WERI-Rb-1 (cell line): Measurements from ENCODE around the gene ACAD8.

Experiments
- DNase-seq: peaks from one replicate; pipeline ENCODE4 v3.0.0-alpha.2; 2020
- H3K27ac ChIP-seq: fragments of 250-450 bp; sonication (Bioruptor Pico); 2 replicates; pipeline ENCODE4 v1.5.1; 2020; ENCODE audit warnings: mild to moderate bottlenecking, moderate library complexity
- H3K27me3 ChIP-seq: fragments of 250-450 bp; sonication (Bioruptor Pico); 2 replicates; pipeline ENCODE4 v1.5.1; 2021; ENCODE audit warnings: mild to moderate bottlenecking, low read depth, moderate library complexity; ENCODE audit not compliant: insufficient read depth, severe bottlenecking
- H3K36me3 ChIP-seq: fragments of 250-450 bp; sonication (Bioruptor Pico); 2 replicates; pipeline ENCODE4 v1.5.1; 2020; ENCODE audit warnings: mild to moderate bottlenecking, moderate library complexity
- H3K4me3 ChIP-seq: 2 replicates; pipeline ENCODE4 v1.5.1; 2011; ENCODE audit warnings: low read depth, mild to moderate bottlenecking, control low read depth, low read length
- H3K9me3 ChIP-seq: fragments of 250-450 bp; sonication (Bioruptor Pico); 2 replicates; pipeline ENCODE4 v1.5.1; 2021; ENCODE audit warnings: mild to moderate bottlenecking, moderate library complexity; ENCODE audit not compliant: severe bottlenecking
- CTCF ChIP-seq: IDR thresholded peaks from 2 replicates; pipeline ENCODE4 v1.5.1; 2011; ENCODE audit warnings: low read depth, mild to moderate bottlenecking, control low read depth, inconsistent platforms, low read length

Gene ACAD8

DNA sequence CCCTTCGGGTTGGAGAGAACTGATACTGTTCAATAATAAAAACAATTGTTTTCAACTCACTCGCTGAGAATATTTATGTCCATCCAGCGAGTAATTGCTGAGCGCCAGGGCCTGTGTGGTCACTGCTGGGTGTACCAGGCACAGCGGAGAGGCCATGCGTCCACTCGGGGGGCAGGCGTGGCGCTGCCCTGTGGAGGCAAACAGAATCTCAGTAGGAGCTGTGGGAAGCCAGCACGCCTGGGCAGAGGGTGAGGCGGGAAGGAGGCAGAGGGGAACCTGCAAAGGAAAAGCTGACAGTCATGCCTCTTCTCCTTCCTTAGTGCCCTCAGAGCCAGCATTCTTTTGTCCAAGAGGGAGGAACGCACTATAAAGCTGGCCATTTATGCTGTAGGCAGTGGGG lies 34.2 kb downstream of the ACAD8 start:
- no peak overlapping the region for H3K27ac ChIP-seq
- DNase-seq, result no peak
- no peak for TF ChIP-seq CTCF
- no peak overlapping the region for H3K4me3 ChIP-seq
- no peaks in the 10 kb centered on the region for H3K36me3 ChIP-seq
- H3K27me3 ChIP-seq, result no peaks in the 10 kb centered on the region
- H3K9me3 ChIP-seq, result no peaks in the 10 kb centered on the region

- TF ChIP-seq CTCF, result no peak
- no peaks in the 10 kb centered on the region for H3K36me3 ChIP-seq
- no peak for DNase-seq
- no peak overlapping the region for H3K4me3 ChIP-seq
- H3K27me3 ChIP-seq, result no peaks in the 10 kb centered on the region
- H3K9me3 ChIP-seq, result no peaks in the 10 kb centered on the region
- H3K27ac ChIP-seq, result no peak overlapping the region
Observed at GRCh38 chr11:134288486-134288885, 35.1 kb downstream of the ACAD8 start.

- DNase-seq, result no peak
- H3K9me3 ChIP-seq, result no peaks in the 10 kb centered on the region
- H3K4me3 ChIP-seq, result no peak overlapping the region
- TF ChIP-seq CTCF, result no peak
- H3K27me3 ChIP-seq, result no peaks in the 10 kb centered on the region
- H3K36me3 ChIP-seq, result no peaks in the 10 kb centered on the region
- H3K27ac ChIP-seq, result no peak overlapping the region
Observed at GRCh38 chr11:134289167-134289566, 35.8 kb downstream of the ACAD8 start.

GRCh38 chr11:134289789-134290188 lies 36.4 kb downstream of the ACAD8 start:
- Histone ChIP-seq H3K27me3 (no peaks in the 10 kb centered on the region), H3K9me3 (no peaks in the 10 kb centered on the region), H3K4me3 (no peak overlapping the region), H3K27ac (no peak overlapping the region), H3K36me3 (no peaks in the 10 kb centered on the region)
- TF ChIP-seq CTCF, result no peak
- DNase-seq, result no peak

DNA sequence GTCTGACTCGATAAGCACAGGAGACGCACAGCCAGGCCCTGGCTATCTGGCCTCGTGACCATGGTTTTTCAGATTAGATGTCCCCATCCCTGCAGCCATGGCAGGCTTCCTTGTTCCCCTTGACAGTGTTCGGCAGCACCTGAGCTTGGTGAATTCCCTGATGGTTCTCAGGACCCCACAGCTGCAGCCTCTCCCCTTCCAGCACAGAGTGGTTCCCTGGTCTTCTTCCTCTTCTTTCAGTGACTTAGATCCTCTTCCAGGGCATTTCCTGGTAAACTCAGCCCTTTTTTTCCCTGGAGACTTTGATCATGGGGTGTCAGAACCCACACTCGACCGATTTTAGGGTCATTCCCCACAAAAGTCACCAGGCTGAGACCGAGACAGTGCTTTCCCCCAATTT lies 37.3 kb downstream of the ACAD8 start:
- no peaks in the 10 kb centered on the region for H3K36me3 ChIP-seq
- no peak overlapping the region for H3K27ac ChIP-seq
- no peaks in the 10 kb centered on the region for H3K9me3 ChIP-seq
- H3K27me3 ChIP-seq, result no peaks in the 10 kb centered on the region
- TF ChIP-seq CTCF, result no peak
- H3K4me3 ChIP-seq, result no peak overlapping the region
- DNase-seq, result no peak

- no peak for TF ChIP-seq CTCF
- Histone ChIP-seq H3K27ac (no peak overlapping the region), H3K4me3 (no peak overlapping the region), H3K27me3 (no peaks in the 10 kb centered on the region), H3K36me3 (no peaks in the 10 kb centered on the region), H3K9me3 (no peaks in the 10 kb centered on the region)
- DNase-seq, result no peak
Observed at GRCh38 chr11:134291196-134291595, 37.8 kb downstream of the ACAD8 start.
